NCI-H1092 treated with DMSO at 0.1 percent for 48 hours (cell line): ENCODE data around the gene PTPRN.

Source experiments
- DNase-seq: peaks from one replicate; lab custom pipeline; 2025; lab: John Stamatoyannopoulos, UW

Gene PTPRN

GRCh38 chr2:219245148-219245898, 63.9 kb downstream of the PTPRN start, which contains the start of the genes GLB1L and STK16:
Gene GLB1L, minus strand, starts transcription at chr2:219245444. Its CDS starts 1,871 bp downstream, at chr2:219243573.
Gene STK16, plus strand, starts transcription at chr2:219245479. Its CDS starts 521 bp downstream, at chr2:219246000.
- DNase-seq: peak; percentile 54

- no peak for DNase-seq
Observed at GRCh38 chr2:219244789-219245147, 64.4 kb downstream of the PTPRN start.

GRCh38 chr2:219243291-219243761, 65.9 kb downstream of the PTPRN start:
- no peak for DNase-seq
